ENCODE measurements around the gene SGF29.

DNA sequence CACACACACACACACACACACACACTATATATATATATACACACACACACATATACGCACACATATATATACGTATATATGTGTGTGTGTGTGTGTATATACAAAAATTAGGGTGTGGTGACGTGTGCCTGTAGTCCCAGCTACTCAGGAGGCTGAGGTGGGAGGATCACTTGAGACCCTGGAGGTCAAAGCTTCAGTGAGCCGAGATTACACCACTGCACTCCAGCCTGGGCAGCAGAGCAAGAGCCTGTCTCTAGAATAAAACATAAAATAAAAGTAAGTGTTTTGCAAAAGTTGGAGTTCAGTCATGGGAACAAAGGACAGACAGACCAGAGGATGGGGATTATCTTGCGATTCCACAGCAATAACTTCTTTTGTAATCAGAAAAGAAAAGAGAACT is 25.7 kb upstream of the SGF29 start:
- TF ChIP-seq, protein P1, sequence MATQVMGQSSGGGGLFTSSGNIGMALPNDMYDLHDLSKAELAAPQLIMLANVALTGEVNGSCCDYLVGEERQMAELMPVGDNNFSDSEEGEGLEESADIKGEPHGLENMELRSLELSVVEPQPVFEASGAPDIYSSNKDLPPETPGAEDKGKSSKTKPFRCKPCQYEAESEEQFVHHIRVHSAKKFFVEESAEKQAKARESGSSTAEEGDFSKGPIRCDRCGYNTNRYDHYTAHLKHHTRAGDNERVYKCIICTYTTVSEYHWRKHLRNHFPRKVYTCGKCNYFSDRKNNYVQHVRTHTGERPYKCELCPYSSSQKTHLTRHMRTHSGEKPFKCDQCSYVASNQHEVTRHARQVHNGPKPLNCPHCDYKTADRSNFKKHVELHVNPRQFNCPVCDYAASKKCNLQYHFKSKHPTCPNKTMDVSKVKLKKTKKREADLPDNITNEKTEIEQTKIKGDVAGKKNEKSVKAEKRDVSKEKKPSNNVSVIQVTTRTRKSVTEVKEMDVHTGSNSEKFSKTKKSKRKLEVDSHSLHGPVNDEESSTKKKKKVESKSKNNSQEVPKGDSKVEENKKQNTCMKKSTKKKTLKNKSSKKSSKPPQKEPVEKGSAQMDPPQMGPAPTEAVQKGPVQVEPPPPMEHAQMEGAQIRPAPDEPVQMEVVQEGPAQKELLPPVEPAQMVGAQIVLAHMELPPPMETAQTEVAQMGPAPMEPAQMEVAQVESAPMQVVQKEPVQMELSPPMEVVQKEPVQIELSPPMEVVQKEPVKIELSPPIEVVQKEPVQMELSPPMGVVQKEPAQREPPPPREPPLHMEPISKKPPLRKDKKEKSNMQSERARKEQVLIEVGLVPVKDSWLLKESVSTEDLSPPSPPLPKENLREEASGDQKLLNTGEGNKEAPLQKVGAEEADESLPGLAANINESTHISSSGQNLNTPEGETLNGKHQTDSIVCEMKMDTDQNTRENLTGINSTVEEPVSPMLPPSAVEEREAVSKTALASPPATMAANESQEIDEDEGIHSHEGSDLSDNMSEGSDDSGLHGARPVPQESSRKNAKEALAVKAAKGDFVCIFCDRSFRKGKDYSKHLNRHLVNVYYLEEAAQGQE (IDR thresholded peaks at IDR 0.05; ENCODE audit: insufficient read depth in 1 of 2, low read depth in 2 of 2, low read length in 2 of 2): no peak
- TF ChIP-seq POLR2AphosphoS5 (IDR thresholded peaks at IDR 0.05; ENCODE audit: low read depth, low read length): no peak
- no peak for TF ChIP-seq SIN3A (IDR thresholded peaks at IDR 0.05; ENCODE audit: borderline replicate concordance, insufficient read depth, low read length)
